ENCODE data around the gene NAAA.

GRCh38 chr4:75869100-75869499, 71.7 kb downstream of the NAAA start:
- TF ChIP-seq CTCF (conservative IDR thresholded peaks at IDR 0.05; ENCODE audit: low read depth, low read length): no peak
- no peak for TF ChIP-seq POLR2A (IDR thresholded peaks at IDR 0.05; ENCODE audit: low read depth, low read length)
- TF ChIP-seq BHLHE40 (IDR thresholded peaks at IDR 0.05; ENCODE audit: low read depth, low read length): no peak
- no peak for TF ChIP-seq MXI1 (IDR thresholded peaks at IDR 0.05; ENCODE audit: borderline replicate concordance, low read depth, low read length)
- no peak for TF ChIP-seq MAZ (IDR thresholded peaks at IDR 0.05; ENCODE audit: borderline replicate concordance, low read depth, low read length)
- TF ChIP-seq CEBPB (IDR thresholded peaks at IDR 0.05; ENCODE audit: low read depth, low read length): no peak

Data from IMR-90 (cell line).